Retinal pigment epithelial cell (primary cell): ENCODE results near the gene ARID1B.

ENCODE experiments used
- DNase-seq: peaks from one replicate; pipeline ENCODE4 v3.0.0-alpha.2; 2010; ENCODE audit warnings: low read depth
- H3K4me3 ChIP-seq: 2 replicates; pipeline ENCODE4 v1.5.1; 2011; ENCODE audit warnings: mild to moderate bottlenecking, low read length, control low read depth, moderate library complexity
- TF ChIP-seq, protein P1 (sequence below): conservative IDR thresholded peaks from 2 replicates; pipeline ENCODE4 v1.5.1; 2011; ENCODE audit warnings: low read depth, low read length, control low read depth, inconsistent platforms

ARID1B gene

GRCh38 chr6:157242791-157243190, 465.6 kb downstream of the ARID1B start:
- TF ChIP-seq, protein P1, sequence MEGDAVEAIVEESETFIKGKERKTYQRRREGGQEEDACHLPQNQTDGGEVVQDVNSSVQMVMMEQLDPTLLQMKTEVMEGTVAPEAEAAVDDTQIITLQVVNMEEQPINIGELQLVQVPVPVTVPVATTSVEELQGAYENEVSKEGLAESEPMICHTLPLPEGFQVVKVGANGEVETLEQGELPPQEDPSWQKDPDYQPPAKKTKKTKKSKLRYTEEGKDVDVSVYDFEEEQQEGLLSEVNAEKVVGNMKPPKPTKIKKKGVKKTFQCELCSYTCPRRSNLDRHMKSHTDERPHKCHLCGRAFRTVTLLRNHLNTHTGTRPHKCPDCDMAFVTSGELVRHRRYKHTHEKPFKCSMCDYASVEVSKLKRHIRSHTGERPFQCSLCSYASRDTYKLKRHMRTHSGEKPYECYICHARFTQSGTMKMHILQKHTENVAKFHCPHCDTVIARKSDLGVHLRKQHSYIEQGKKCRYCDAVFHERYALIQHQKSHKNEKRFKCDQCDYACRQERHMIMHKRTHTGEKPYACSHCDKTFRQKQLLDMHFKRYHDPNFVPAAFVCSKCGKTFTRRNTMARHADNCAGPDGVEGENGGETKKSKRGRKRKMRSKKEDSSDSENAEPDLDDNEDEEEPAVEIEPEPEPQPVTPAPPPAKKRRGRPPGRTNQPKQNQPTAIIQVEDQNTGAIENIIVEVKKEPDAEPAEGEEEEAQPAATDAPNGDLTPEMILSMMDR: no peak

GRCh38 chr6:157244175-157244574, 467.0 kb downstream of the ARID1B start:
- no peak for DNase-seq
- TF ChIP-seq, protein P1: no peak
- H3K4me3 ChIP-seq: no peak overlapping the region

More at GRCh38 chr6:157242791-157243190, 465.6 kb downstream of the ARID1B start:
- DNase-seq: no peak
- H3K4me3 ChIP-seq: no peak overlapping the region

DNA sequence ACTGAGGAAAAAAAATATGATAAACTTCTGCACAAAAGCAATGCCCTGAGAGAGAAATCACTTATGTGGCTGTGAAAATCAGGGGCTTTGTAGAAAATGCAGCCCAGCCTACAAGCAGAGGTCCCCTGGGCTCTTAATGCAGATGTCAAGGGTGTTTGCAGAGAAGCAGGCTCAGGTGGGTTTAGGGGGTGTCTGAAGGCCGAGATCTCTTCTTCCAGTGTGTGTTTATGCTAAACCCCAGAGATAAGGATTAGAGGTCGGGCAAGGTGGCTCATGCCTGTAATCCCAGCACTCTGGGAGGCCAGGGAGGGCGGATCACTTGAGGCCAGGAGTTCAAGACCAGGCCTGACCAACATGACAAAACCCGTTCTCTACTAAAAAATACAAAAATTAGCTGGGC, 467.6 kb downstream of the ARID1B start:
- TF ChIP-seq, protein P1: no peak

GRCh38 chr6:157245436-157245835, 468.3 kb downstream of the ARID1B start:
- no peak for DNase-seq
- H3K4me3 ChIP-seq: no peak overlapping the region
- TF ChIP-seq, protein P1: no peak

More for the DNA sequence above, 467.6 kb downstream of the ARID1B start:
- no peak overlapping the region for H3K4me3 ChIP-seq
- no peak for DNase-seq

- DNase-seq: no peak
- no peak overlapping the region for H3K4me3 ChIP-seq
- TF ChIP-seq, protein P1: no peak
Observed at GRCh38 chr6:157246048-157246630, 469.0 kb downstream of the ARID1B start.

DNA sequence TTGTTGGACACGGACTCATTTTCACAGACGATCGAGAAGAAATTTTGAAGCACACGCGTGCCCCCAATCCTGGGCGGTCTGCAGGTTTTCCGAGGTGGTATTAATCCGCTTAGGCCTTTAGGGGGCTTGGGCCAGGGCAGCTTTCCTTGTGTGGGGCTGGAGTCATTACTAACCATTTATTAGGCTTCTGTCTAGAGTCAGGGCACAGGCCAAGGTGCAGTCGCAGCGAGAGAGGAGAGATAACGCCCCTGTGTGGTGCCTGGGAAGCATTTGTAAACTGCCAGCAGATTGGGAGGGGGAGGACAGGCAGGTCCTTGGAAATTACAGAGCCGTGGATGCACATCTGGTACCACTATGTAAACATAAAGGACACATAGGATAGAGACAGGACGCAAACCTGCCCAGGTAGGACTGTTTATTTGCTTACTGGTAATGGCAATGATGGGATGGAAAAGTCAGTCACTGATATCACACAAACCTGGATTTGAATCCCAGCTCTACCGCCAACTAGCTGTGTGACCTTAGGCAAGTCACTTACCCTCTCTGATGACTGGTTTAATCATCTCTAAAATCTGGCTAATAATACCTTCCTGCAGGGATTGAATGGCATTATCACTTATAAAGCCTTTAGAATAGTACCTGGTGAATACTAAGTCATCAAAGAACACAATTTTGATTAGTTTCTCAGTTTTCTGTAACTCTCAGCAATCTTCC, 469.8 kb downstream of the ARID1B start:
- DNase-seq: no peak
- H3K4me3 ChIP-seq: no peak overlapping the region
- TF ChIP-seq, protein P1: no peak

DNA sequence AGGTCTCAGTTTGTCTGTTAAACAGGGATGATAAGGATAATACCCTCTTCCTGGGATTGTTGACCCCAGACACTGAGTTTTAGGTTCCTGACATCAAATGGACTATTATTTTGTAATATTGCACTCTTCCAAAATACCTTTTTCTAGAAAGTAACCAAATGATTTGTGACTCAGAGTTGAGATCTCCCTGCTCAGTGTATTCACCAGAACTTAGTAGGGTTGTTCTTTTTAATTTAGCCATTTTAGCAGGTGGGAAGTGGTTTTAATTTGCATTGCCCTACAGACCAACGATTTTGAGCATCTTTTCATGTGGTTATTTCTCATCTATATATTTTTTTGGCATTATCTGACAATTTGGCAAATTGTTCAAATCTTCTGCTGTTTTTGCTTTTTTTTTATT, 471.1 kb downstream of the ARID1B start:
- DNase-seq: no peak
- TF ChIP-seq, protein P1: no peak
- H3K4me3 ChIP-seq: no peak overlapping the region
